Mononuclear cell (primary cell): ENCODE results near the gene TAS2R38. TPM values are rescaled to one million over a fixed set of nuclear protein-coding genes. Genes with fewer than 3 reads are reported as not detected.

Experiments used
- H3K27me3 ChIP-seq: 2 replicates; pipeline ENCODE4 v1.6.0; 2011; ENCODE audit warnings: low read length, control low read depth; ENCODE audit not compliant: insufficient read depth
- H3K4me1 ChIP-seq: 2 replicates; pipeline ENCODE4 v1.5.1; 2011; ENCODE audit warnings: mild to moderate bottlenecking, low read length, control low read depth; ENCODE audit not compliant: insufficient read depth
- H3K4me3 ChIP-seq: 2 replicates; pipeline ENCODE4 v1.5.1; 2011; ENCODE audit warnings: mild to moderate bottlenecking, low read length, moderate library complexity
- H3K9me3 ChIP-seq: 2 replicates; pipeline ENCODE4 v1.5.1; 2011; ENCODE audit warnings: low read depth, mild to moderate bottlenecking, control low read depth, low read length
- total RNA-seq: library from RNA; depleted of rRNA; stranded (reverse); fragments of >200 nt; gene quantifications from one replicate; pipeline ENCODE4 v1.2.3, GENCODE V29; 2012

TAS2R38 gene
- 0.42 TPM for total RNA-seq

DNA sequence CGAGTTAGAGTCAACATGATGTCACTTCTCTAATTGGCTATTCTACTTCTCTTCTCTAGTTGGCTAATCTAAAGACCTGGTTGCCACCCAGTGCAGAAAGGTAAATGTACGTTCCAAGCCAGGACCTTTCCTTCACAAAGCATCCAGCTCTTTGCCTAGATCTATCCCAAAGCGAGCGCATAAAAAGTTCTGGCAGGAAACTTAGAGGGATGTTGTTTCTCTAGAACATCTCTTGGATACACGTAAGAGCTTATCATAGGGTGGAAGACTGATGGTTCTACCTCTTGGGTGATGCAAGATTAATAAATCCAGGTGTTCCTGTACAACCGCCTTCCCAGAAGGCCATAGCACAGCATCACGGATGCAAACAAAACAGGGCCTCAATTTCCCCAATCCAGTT, at the start of gene TAS2R38:
TAS2R38 (minus strand) TSS at position 101 of the 400 bp plus-strand sequence; CDS start at position 17, 84 bp downstream.
- Histone ChIP-seq H3K4me3 (no peak within 1 kb of the TSS), H3K4me1 (peaks cover 9% of the 10 kb centered on the region), H3K27me3 (no peaks in the 10 kb centered on the region), H3K9me3 (no peaks in the 10 kb centered on the region)

DNA sequence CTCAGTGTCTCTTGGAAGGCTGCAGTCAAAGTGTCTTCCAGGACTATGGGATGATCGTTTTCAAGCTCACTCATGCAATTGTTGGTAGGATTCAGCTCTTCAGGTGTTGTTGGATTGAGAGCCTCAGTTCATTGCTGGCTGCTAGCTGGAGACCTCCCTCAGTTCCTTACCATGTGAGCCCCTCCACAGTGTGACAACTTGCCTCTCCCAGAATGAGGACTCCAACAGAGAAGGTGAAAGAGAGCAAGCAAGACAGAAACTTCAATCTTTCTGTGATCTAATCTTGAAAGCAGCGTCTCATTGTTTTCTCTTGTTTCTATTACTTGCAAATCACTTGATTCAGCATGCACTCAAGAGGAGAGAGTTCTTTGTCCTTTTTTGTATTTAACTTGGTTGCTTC, 44.6 kb upstream of the TAS2R38 start:
- peaks cover 3% of the 10 kb centered on the region for H3K4me1 ChIP-seq
- no peak overlapping the region for H3K4me3 ChIP-seq
- no peaks in the 10 kb centered on the region for H3K9me3 ChIP-seq
- no peaks in the 10 kb centered on the region for H3K27me3 ChIP-seq

DNA sequence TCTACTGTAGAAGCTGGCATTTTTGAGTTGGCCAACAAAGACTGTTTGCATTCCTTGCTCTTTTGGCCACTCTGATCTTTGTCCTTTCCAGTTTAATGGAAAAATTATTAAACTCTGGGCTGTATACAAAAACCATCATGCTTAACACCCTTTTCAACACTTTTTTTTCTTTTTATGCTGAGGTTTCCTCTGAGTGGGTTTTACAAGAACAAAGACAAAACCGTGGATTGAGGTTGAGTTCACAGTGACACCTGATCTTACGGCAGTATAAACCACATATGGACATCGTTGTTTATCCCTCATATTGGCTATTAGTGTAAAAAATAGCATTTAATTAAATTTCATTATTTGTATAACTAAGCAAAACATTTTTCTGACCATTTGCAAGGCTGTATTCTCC, 43.9 kb upstream of the TAS2R38 start:
- no peak overlapping the region for H3K4me3 ChIP-seq
- H3K27me3 ChIP-seq = no peaks in the 10 kb centered on the region
- peaks cover 8% of the 10 kb centered on the region for H3K4me1 ChIP-seq
- H3K9me3 ChIP-seq = no peaks in the 10 kb centered on the region

DNA sequence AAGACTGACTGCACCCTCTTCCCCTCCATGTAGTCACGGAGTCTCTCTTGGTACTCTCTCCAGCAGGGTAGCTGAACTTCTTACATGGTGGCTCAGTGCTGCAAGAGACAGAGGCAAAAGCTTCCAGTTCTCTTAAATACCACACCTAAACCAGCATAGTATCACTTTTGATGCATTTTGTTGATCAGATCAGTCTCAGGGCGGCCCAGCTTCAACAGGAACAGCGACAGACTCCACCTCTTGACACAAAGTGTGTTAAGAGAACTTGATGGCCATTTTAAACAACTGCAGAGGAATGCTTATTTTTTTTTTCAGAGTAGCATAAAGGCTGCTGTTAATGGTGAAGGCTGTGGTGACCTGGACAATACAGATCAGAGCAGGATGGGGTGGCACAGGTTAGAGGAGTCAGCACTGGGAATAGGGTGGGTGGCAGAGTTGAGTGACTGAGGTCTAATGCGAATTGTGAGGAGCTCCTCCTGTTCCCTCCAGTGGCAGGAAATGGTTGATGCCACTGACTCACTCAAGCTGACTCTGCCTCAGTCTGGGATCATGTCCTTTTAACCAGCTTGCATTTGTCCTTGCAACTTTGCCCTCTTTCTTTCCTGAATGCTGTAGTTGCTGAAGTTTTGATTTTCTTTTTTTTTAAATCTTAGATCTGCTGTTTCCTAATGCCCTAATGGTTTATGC, 39.4 kb upstream of the TAS2R38 start:
- Histone ChIP-seq H3K4me1 (peaks cover 8% of the 10 kb centered on the region), H3K9me3 (no peaks in the 10 kb centered on the region), H3K27me3 (no peaks in the 10 kb centered on the region), H3K4me3 (no peak overlapping the region)

DNA sequence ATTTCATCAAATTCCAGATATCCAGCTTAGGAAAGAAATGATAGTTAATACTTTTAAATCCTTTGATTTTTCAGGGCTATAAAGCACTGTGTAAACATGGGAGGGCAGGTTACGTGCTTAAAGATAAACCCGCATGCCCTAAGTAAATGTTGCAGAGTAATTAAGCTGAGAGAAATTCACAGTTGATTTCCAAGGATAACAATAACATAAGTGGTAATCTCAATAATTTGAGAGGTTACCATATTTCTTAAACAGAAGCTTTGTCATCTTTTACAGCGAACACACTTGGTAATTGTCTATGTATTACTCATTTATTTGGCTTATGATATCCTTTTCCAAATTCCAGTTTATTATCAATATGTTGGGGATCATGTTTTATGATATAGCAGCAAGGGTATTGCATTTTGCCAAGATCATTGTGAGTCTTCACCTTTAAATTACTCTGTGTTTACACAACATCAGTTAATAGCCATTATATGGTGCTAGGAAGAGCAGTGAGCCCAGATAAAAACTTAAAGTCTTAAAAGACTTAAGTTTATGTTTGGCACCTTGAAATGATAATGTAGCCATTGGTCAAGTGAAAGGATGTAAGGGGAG, 37.5 kb upstream of the TAS2R38 start:
- no peak overlapping the region for H3K4me3 ChIP-seq
- H3K9me3 ChIP-seq = no peaks in the 10 kb centered on the region
- no peaks in the 10 kb centered on the region for H3K27me3 ChIP-seq
- H3K4me1 ChIP-seq = peaks cover 12% of the 10 kb centered on the region

DNA sequence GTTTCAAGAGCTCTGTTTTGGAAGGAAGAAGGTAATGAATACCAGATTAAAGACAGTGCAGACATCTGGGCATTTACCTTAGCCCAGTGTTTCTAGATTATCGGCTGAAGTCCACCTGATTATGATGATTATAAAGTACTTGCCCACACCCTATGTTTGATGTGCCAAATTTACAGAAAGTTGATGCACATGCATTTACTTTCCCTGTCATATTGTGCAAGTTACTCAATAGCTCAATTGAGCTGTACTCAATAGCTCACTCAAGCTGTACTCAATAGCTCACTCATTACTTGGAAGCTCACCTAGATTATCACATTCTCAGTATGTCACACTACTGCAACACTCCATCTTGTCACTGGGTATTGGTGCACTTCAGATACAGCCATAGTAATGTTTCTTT, 35.6 kb upstream of the TAS2R38 start:
- peaks cover 12% of the 10 kb centered on the region for H3K4me1 ChIP-seq
- no peak overlapping the region for H3K4me3 ChIP-seq
- H3K9me3 ChIP-seq = no peaks in the 10 kb centered on the region
- no peaks in the 10 kb centered on the region for H3K27me3 ChIP-seq

DNA sequence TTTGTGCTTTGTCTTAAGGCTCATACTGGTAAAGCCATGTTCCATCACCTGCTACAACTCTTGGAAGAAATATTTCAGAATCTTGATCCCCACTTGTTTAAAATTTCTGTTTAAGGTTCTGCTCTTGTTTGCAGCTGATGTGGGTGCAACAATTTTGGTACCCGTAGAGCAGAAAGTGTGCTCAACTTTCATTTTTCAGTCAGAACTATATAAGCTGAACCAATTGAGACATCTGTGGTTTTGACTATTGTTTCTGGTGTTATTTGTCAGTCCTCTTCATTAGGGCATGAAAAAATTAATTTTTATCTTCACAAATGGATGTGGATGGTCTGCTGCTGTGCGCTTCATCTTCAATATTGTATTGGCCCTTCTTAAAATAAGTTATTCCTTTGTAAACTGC, 33.0 kb upstream of the TAS2R38 start:
- Histone ChIP-seq H3K9me3 (no peaks in the 10 kb centered on the region), H3K4me3 (peak overlapping the region; percentile 6)

DNA sequence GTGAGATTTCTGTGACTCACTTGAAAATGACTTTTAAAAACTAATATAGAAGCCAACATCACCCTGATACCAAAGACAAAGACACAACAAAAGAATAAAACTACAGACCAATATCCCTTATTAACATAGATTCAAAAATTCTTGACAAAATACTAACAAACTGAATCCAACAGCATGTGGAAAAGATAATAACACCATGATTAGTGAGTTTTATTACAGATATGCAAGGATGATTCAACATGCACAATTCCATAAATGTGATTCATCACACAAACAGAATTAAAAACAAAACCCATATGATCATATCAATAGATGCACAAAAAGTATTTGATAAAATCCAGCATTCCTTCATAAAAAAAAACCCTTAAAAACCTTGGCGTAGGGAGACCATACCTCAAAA, 28.6 kb upstream of the TAS2R38 start:
- Histone ChIP-seq H3K27me3 (no peaks in the 10 kb centered on the region), H3K4me1 (peaks cover 5% of the 10 kb centered on the region), H3K4me3 (no peak overlapping the region), H3K9me3 (no peaks in the 10 kb centered on the region)

More for the DNA sequence above, 33.0 kb upstream of the TAS2R38 start:
- Histone ChIP-seq H3K4me1 (peaks cover 5% of the 10 kb centered on the region), H3K27me3 (no peaks in the 10 kb centered on the region)

DNA sequence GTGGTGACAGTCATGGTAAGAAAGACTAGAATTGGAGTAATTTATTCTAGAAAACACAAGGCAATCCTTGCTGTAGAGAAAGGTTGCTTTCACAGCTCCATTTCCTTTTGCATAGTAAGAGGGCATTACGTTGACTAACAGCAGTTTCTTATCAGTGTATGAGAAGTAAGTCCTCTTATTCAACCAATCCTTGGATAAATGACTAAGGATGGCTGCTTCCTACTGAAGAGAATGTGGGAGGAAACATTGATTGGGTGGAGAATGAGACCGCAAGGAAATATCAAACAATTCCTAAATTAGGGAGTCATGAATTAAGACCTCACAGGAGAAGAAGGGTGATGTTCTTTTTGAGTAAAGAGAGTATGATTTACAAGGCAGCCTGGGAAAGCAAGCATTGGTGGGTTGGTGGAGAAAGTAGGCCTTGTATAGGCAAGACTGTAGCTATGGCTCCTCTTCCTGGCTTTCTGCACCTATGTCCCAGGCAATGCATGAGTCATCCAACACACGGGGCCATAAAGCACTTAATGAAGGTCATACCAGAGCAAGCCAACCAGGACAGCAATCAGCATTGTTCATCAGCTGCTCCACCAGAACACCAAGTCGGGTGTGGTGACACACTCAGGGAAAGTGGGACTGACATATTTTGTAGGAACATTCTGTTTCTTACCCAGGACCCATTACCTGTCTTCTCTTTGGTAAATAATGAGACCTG, 27.7 kb upstream of the TAS2R38 start:
- Histone ChIP-seq H3K27me3 (no peaks in the 10 kb centered on the region), H3K9me3 (no peaks in the 10 kb centered on the region), H3K4me1 (peaks cover 3% of the 10 kb centered on the region), H3K4me3 (no peak overlapping the region)

DNA sequence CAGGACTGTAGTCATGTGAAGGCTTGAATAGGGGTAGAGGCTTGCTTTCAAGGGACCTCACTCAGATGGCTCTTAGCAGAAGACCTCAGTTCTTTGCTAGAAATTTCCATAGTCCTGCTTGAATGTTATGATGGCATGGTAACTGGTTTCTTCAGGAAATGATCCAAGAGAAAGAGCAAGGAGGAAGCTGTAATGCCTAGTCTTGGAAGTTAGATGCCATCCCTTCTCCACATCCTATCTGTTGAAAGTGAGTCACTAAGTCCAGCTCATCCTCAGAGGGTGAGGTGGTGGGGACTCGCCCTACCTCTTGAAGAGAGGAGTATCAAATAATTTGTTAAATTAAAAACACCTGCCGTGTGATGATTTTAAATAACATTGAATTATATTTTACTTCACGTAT, 26.7 kb upstream of the TAS2R38 start:
- H3K27me3 ChIP-seq = no peaks in the 10 kb centered on the region
- no peaks in the 10 kb centered on the region for H3K9me3 ChIP-seq
- H3K4me1 ChIP-seq = no peaks in the 10 kb centered on the region
- no peak overlapping the region for H3K4me3 ChIP-seq

DNA sequence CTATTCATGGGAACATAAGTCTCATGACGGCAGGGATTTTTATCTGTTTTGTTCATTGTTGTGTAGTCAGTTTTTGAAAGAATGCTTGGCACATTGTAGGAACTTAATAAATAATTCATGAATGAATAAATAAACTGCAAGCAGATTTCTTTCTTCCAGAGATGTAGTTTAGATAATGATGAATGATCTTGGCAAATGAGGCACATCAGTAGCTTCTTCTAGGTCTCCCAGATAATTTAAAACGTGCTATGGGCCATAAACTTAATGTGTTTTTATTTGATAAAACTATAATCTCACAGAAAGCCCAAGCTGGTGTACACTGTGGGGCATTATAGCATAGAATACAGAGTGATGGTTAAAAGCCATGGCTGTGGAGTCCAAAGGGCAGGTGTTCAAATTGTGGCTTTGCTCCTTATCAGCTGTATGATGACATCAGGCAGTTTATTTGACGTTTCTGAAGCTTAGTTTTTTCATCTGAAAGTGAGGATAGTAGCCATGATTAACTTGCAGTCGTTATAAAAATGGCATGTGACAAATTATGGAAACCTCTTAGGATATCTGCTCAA, 25.6 kb upstream of the TAS2R38 start:
- Histone ChIP-seq H3K4me1 (no peaks in the 10 kb centered on the region), H3K9me3 (no peaks in the 10 kb centered on the region), H3K27me3 (no peaks in the 10 kb centered on the region), H3K4me3 (no peak overlapping the region)

DNA sequence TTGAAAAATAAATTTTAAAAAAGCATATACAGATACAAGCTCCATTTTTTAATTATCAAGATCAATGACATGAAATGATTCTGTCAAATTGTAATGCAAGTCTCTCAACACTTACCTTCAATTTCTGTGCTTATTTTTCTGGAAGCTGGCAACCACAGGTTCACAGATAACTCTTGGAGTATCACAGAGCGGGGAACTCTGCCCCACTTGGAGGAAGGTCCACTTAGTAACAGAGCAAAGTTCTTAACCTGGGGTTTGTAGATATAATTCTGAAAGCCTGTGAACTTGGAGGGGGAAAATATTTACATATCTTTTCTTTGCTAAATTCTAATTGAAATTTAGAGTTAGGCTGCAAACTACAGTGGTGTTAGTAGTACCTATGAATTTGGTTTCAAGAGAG, 19.8 kb upstream of the TAS2R38 start:
- Histone ChIP-seq H3K4me1 (peaks cover 46% of the 10 kb centered on the region), H3K9me3 (no peaks in the 10 kb centered on the region), H3K4me3 (no peak overlapping the region), H3K27me3 (no peaks in the 10 kb centered on the region)

DNA sequence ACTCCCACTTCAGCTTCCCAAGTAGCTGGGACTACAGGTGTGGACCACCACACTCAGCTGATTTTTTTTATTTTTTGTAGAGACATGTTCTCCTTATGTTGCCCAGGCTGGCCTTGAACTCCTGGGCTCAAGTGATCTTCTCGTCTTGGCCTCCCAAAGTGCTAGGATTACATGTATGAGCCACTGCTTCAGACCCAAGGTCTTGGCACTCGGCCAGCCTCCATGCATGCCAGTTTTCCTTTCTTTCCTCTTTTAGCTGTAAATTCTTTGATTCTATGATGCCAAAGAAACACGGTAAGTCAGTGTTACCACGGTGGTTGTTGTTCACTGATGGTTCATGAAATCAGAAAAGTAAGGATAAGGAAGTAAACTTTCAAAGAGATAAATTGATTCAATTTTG, 19.1 kb upstream of the TAS2R38 start:
- Histone ChIP-seq H3K27me3 (no peaks in the 10 kb centered on the region), H3K9me3 (no peaks in the 10 kb centered on the region), H3K4me3 (no peak overlapping the region), H3K4me1 (peaks cover 52% of the 10 kb centered on the region)

DNA sequence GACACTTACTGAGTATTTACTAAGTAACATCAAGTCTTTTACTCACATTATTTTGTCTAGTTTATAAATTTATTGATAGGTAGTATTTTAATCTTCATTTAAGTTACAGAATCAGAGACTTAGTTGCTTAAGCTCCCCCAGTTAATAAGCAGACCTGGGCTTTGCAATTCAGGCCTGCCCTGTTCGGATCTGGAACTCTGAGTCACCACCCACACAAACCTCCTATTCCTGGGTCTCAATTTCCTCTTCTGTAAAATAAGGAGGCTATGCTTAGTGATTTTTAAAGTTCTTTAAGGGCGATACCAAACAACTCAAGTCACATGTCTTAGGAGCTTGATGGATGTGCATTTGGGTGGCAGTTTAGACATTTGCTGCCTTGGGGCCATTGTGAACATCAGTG, 18.6 kb upstream of the TAS2R38 start:
- H3K27me3 ChIP-seq = no peaks in the 10 kb centered on the region
- H3K9me3 ChIP-seq = no peaks in the 10 kb centered on the region
- H3K4me1 ChIP-seq = peaks cover 58% of the 10 kb centered on the region
- H3K4me3 ChIP-seq = no peak overlapping the region

DNA sequence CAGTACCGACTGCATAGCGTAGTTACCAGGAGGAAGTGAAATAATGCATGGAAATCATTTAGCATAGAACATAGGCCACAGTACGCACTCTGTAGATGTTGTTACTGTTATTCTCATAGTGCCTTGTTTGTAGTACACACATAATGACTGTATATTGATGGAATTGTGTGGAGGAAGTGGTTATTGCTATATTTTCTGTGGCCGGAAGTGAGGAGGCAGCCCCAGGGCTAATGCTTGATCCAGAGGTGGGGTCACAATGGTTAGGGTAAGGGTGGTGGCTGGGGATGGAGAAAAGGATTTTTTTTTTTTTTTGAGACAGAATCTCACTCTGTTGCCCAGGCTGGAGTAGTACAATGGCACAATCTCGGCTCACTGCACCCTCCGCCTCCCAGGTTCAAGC, 17.6 kb upstream of the TAS2R38 start:
- Histone ChIP-seq H3K4me3 (peak overlapping the region; percentile 25), H3K4me1 (peaks cover 62% of the 10 kb centered on the region)

More for the DNA sequence above, 17.6 kb upstream of the TAS2R38 start:
- H3K9me3 ChIP-seq = no peaks in the 10 kb centered on the region
- H3K27me3 ChIP-seq = no peaks in the 10 kb centered on the region
